ENCODE measurements around the gene PRKACB.
"Not testable (repeated sequence)": the region's sequence is repeated elsewhere in the genome, so short reads cannot be mapped to it uniquely, and the experiment has no call there.

The PRKACB gene

GRCh38 chr1:84143796-84144565 is at the start of gene PRKACB:
Gene PRKACB, plus strand, starts transcription at chr1:84144271. Its CDS starts 91 bp downstream, at chr1:84144362.
- DNase-seq: no peak

- DNase-seq: no peak
Observed at GRCh38 chr1:84095308-84095707, 48.8 kb upstream of the PRKACB start.

DNA sequence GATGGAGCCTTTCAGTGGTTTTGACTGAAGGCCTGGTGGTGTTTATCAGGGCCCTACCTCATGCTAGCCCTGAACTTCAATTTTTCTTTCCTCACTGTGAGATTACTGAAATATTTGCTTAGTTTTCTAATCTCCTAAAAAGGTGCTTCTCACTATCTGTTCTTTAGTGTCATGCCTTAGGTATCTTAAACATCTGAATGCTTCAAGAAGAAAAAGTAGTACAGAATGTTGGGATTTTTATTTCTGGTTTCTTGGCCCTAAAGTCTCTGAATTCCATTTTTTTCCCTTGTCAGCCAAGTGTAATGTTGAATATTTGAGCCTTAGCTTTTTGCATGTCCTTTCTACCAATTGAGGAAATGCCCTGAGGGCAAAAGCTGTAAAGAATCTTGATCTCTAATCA is 47.9 kb upstream of the PRKACB start:
- no peak for DNase-seq

- DNase-seq: no peak
Observed at GRCh38 chr1:84101204-84101603, 42.9 kb upstream of the PRKACB start.

- peak; percentile 52 for DNase-seq
Observed at GRCh38 chr1:84103197-84103992, 40.7 kb upstream of the PRKACB start.

DNA sequence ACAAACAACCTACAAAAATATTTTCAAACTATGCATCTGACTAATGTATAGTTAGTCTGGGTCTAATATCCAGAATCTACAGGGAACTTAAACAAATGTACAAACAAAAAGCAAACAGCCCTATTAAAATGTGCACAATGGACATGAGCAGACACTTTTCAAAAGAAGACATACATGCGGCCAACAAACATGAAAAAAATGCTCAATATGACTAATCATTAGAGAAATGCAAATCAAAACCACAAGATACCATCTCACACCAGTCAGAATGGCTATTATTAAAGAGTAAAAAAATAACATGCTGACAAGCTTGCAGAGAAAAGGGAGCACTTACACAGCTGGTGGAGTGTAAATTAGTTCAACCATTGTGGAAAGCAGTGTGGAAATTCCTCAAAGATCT is 36.5 kb upstream of the PRKACB start:
- not testable (repeated sequence) for DNase-seq

DNA sequence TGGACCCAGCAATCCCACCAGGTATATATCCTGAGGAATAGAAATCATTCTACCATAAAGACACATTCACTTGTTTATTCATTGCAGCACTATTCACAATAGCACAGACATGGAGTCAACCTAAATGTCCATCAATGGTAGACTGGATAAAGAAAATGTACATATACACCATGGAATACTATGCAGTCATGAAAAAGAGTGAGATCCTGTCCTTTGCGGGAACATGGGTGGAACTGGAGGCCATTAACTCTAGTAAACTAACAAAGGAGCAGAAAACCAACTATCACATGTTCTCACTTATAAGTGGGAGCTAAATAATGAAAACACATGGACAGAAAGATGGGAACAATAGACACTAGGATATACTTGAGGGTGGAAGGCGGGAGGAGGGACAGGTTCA is 36.1 kb upstream of the PRKACB start:
- no peak for DNase-seq

GRCh38 chr1:84108900-84109578 is 35.0 kb upstream of the PRKACB start:
- no peak for DNase-seq

DNA sequence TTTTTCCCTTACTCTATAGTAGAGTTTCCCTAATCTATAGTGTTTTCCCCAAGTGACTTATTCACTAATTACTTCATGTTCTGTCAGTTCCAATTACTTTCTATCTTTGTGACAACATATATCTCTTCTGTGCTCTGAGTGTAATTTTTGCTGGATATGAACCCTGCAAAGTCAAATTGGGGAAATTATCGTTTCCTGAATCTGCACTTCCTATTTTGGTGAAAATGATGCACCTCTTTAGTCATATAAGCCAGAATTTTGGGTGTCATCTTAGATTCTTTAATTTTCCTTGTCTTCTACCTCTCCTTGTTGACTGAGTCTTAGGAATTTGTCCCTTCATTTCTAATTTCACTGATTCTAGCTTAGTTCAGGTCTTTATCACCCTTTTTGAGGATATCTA is 33.4 kb upstream of the PRKACB start:
- no peak for DNase-seq

GRCh38 chr1:84116558-84116957 is 27.5 kb upstream of the PRKACB start:
- DNase-seq: no peak

DNA sequence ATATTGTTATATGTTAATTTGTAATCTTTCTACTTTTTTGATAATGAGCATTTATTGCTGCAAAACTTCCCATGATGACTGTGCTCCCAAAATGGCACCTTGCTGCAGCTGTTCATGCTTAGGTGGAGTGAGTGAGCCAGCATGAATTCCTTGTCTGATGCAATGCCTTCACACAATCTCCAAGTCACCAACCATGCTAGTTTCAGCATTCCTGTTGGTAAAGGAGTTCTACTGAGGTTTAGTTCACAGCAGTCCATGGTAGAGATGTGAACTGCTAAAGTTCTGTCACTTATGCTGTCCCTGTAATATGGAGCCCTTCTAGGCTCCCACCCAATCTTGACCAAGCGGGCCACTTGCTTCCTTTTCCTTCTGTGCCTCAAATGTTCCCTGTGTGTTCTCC is 26.2 kb upstream of the PRKACB start:
- no peak for DNase-seq

GRCh38 chr1:84121360-84121759 is 22.7 kb upstream of the PRKACB start:
- no peak for DNase-seq

GRCh38 chr1:84122780-84123382 is 21.2 kb upstream of the PRKACB start:
- DNase-seq: peak; percentile 58

- no peak for DNase-seq
Observed at GRCh38 chr1:84133479-84133878, 10.6 kb upstream of the PRKACB start.

- DNase-seq: no peak
Observed at GRCh38 chr1:84135341-84135740, 8.7 kb upstream of the PRKACB start.

GRCh38 chr1:84141182-84142003 is 2.7 kb upstream of the PRKACB start:
- peak; percentile 26 for DNase-seq

GRCh38 chr1:84145068-84145467 is 997 bp downstream of the PRKACB start:
- no peak for DNase-seq

- DNase-seq: no peak
Observed at GRCh38 chr1:84146411-84147032, 2.5 kb downstream of the PRKACB start.

GRCh38 chr1:84148758-84149157 is 4.7 kb downstream of the PRKACB start:
- DNase-seq: no peak

GRCh38 chr1:84152649-84153056 is 8.6 kb downstream of the PRKACB start:
- DNase-seq: no peak

- DNase-seq: no peak
Observed at GRCh38 chr1:84155517-84155916, 11.4 kb downstream of the PRKACB start.

- no peak for DNase-seq
Observed at GRCh38 chr1:84156210-84156621, 12.1 kb downstream of the PRKACB start.
